Measurements from ENCODE around the gene ADGRG4.
"Not testable (repeated sequence)": the region's sequence is repeated elsewhere in the genome, so short reads cannot be mapped to it uniquely, and the experiment has no call there.

Gene ADGRG4

GRCh38 chrX:136272325-136272724 lies 28.4 kb upstream of the ADGRG4 start:
- no peaks in the 10 kb centered on the region for H3K9me3 Mint-ChIP-seq (ENCODE audit: low read depth)
- no peak overlapping the region for H3K4me3 Mint-ChIP-seq
- no peaks in the 10 kb centered on the region for H3K4me1 Mint-ChIP-seq (ENCODE audit: low read depth)
- H3K27ac Mint-ChIP-seq: no peak overlapping the region
- no peaks in the 10 kb centered on the region for H3K36me3 Mint-ChIP-seq
- H3K27me3 Mint-ChIP-seq: no peaks in the 10 kb centered on the region

DNA sequence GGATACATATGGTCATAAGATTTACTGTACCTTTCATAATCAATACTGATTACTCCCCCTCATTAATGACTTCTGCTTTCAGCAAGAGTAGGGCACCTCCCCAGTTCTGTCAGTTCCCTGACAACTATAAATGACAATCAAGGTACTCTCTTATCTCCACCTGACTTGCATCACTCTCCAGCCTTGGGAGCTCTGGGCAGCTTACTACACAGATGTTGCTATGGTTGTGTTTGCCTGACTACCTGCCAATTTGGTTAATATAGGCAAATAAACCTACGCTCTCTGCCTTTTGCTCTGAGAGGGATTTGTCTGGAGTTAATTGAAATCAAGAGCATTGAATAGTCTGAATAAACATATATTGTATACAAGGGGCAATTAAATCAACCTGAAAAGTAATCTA lies 26.8 kb upstream of the ADGRG4 start:
- H3K4me3 Mint-ChIP-seq: no peak overlapping the region
- no peaks in the 10 kb centered on the region for H3K9me3 Mint-ChIP-seq (ENCODE audit: low read depth)
- H3K4me1 Mint-ChIP-seq (ENCODE audit: low read depth): no peaks in the 10 kb centered on the region
- no peaks in the 10 kb centered on the region for H3K27me3 Mint-ChIP-seq
- H3K36me3 Mint-ChIP-seq: no peaks in the 10 kb centered on the region
- H3K27ac Mint-ChIP-seq: no peak overlapping the region

DNA sequence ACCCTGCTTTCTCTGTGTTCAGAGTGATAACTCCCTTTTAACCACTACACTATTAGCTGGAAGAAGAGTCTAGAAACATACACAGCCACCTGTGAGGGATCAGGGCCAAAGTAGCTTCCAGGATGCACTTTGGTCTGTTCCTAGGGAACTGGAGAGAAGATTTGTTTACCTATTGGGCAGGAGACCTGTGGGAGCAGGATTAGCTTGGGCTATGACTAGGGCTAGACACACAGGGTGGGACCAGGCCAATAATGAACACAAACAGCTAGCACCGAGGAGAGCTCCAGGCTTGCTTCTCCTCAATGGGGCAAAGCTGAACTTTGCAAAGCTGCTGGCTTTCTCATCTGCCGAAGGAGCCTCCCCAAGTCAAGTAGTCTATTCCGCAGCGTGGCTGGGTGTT lies 25.2 kb upstream of the ADGRG4 start:
- Mint-ChIP-seq H3K27ac (no peak overlapping the region), H3K4me3 (no peak overlapping the region), H3K9me3 (ENCODE audit: low read depth) (no peaks in the 10 kb centered on the region), H3K36me3 (no peaks in the 10 kb centered on the region), H3K4me1 (ENCODE audit: low read depth) (no peaks in the 10 kb centered on the region), H3K27me3 (no peaks in the 10 kb centered on the region)

DNA sequence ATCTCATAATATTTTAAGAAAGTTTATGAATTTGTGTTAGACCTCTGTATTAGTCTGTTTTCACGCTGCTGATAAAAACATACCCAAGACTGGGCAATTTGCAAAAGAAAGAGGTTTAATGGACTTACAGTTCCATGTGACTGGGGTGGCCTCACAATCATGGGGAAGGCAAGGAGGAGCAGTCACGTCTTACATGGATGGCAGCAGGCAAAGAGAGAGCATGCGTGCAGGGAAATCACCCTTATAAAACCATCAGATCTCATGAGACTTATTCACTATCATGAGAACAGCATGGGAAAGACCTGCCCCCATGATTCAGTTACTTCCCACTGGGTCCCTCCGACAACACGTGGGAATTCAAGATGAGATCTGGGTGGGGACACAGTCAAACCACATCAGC lies 14.4 kb upstream of the ADGRG4 start:
- H3K4me1 Mint-ChIP-seq (ENCODE audit: low read depth); H3K36me3 Mint-ChIP-seq; H3K27ac Mint-ChIP-seq; H3K27me3 Mint-ChIP-seq; H3K9me3 Mint-ChIP-seq (ENCODE audit: low read depth); H3K4me3 Mint-ChIP-seq: not testable (repeated sequence)

GRCh38 chrX:136291824-136292223 lies 8.9 kb upstream of the ADGRG4 start:
- Mint-ChIP-seq H3K9me3 (ENCODE audit: low read depth) (no peaks in the 10 kb centered on the region), H3K27me3 (no peaks in the 10 kb centered on the region), H3K27ac (no peak overlapping the region), H3K36me3 (no peaks in the 10 kb centered on the region), H3K4me1 (ENCODE audit: low read depth) (no peaks in the 10 kb centered on the region), H3K4me3 (no peak overlapping the region)

GRCh38 chrX:136292656-136293055 lies 8.1 kb upstream of the ADGRG4 start:
- H3K4me1 Mint-ChIP-seq (ENCODE audit: low read depth): no peaks in the 10 kb centered on the region
- H3K4me3 Mint-ChIP-seq: no peak overlapping the region
- H3K27ac Mint-ChIP-seq: no peak overlapping the region
- no peaks in the 10 kb centered on the region for H3K9me3 Mint-ChIP-seq (ENCODE audit: low read depth)
- H3K27me3 Mint-ChIP-seq: no peaks in the 10 kb centered on the region
- no peaks in the 10 kb centered on the region for H3K36me3 Mint-ChIP-seq

DNA sequence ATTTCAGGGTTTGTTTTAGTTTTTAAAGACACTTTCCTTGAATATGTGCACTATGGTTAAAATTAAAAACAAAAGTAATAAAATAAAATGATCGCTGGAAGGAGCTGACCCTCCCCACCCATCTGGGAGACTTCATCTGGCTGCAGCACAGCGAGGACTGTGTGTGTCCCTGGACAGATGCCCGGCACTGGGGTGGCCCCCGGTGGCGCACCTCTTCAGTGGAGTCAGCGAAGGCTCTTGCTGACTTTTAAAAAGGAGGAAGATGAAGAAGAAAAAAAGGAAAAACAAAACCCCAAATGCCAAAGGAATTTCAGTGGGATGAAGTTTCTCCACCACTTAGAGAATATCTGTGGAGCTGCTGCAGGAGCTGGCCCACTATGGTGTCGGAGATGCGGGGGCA lies 5.4 kb upstream of the ADGRG4 start:
- no peaks in the 10 kb centered on the region for H3K9me3 Mint-ChIP-seq (ENCODE audit: low read depth)
- no peaks in the 10 kb centered on the region for H3K36me3 Mint-ChIP-seq
- no peaks in the 10 kb centered on the region for H3K4me1 Mint-ChIP-seq (ENCODE audit: low read depth)
- no peak overlapping the region for H3K27ac Mint-ChIP-seq
- H3K27me3 Mint-ChIP-seq: no peaks in the 10 kb centered on the region
- no peak overlapping the region for H3K4me3 Mint-ChIP-seq

DNA sequence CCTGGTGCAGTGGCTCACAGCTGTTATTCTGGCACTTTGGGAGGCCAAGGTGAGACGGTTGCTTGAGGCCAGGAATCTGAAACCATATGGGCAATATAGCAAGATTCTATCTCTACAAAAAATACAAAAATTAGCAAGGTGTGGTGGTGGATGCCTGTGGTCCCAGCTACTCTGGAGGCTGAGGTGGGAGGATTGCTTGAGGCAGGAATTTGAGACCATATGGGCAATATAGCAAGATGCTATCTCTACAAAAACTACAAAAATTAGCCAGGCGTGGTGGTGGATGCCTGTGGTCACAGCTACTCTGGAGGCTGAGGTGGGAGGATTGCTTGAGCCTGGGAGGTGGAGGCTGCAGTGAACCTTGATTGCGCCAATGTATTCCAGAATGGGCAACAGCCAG lies 2.3 kb downstream of the ADGRG4 start:
- Mint-ChIP-seq H3K9me3 (ENCODE audit: low read depth) (no peaks in the 10 kb centered on the region), H3K27me3 (peaks cover 1% of the 10 kb centered on the region), H3K36me3 (no peaks in the 10 kb centered on the region), H3K4me3 (no peak overlapping the region), H3K27ac (no peak overlapping the region), H3K4me1 (ENCODE audit: low read depth) (no peaks in the 10 kb centered on the region)

DNA sequence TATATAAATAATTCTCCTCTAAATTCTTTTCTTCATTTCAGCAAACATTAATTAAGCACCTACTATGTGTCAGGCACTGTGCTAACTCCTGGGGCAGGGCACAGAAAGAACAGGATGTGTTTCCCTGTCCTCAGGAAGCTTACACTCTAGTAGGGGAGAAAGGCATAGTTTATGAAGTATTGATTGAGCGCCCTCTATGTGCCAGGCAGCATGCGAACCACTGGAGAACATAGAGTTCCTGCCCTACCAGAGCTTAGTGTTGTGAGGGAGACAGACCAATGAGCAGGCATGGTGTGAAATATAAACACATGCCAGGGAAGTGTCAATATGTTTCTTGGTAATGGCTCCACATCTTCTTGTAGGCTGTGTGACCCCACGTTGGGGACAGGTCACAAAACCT lies 3.7 kb downstream of the ADGRG4 start:
- H3K9me3 Mint-ChIP-seq (ENCODE audit: low read depth): no peaks in the 10 kb centered on the region
- peaks cover 1% of the 10 kb centered on the region for H3K27me3 Mint-ChIP-seq
- no peaks in the 10 kb centered on the region for H3K36me3 Mint-ChIP-seq
- no peaks in the 10 kb centered on the region for H3K4me1 Mint-ChIP-seq (ENCODE audit: low read depth)
- no peak overlapping the region for H3K4me3 Mint-ChIP-seq
- H3K27ac Mint-ChIP-seq: no peak overlapping the region

- no peaks in the 10 kb centered on the region for H3K9me3 Mint-ChIP-seq (ENCODE audit: low read depth)
- H3K36me3 Mint-ChIP-seq: no peaks in the 10 kb centered on the region
- no peak overlapping the region for H3K4me3 Mint-ChIP-seq
- no peaks in the 10 kb centered on the region for H3K4me1 Mint-ChIP-seq (ENCODE audit: low read depth)
- H3K27me3 Mint-ChIP-seq: peaks cover 2% of the 10 kb centered on the region
- no peak overlapping the region for H3K27ac Mint-ChIP-seq
Measured at GRCh38 chrX:136306182-136306581, 5.4 kb downstream of the ADGRG4 start.

GRCh38 chrX:136307471-136307870 lies 6.7 kb downstream of the ADGRG4 start:
- Mint-ChIP-seq H3K4me1 (ENCODE audit: low read depth) (no peaks in the 10 kb centered on the region), H3K27ac (no peak overlapping the region), H3K4me3 (no peak overlapping the region), H3K9me3 (ENCODE audit: low read depth) (no peaks in the 10 kb centered on the region), H3K27me3 (peaks cover 2% of the 10 kb centered on the region), H3K36me3 (no peaks in the 10 kb centered on the region)

GRCh38 chrX:136310411-136310810 lies 9.6 kb downstream of the ADGRG4 start:
- Mint-ChIP-seq H3K27me3 (peaks cover 2% of the 10 kb centered on the region), H3K27ac (no peak overlapping the region), H3K4me1 (ENCODE audit: low read depth) (no peaks in the 10 kb centered on the region), H3K36me3 (peaks cover 2% of the 10 kb centered on the region), H3K9me3 (ENCODE audit: low read depth) (no peaks in the 10 kb centered on the region), H3K4me3 (no peak overlapping the region)

GRCh38 chrX:136318156-136318555 lies 17.4 kb downstream of the ADGRG4 start:
- Mint-ChIP-seq H3K9me3 (ENCODE audit: low read depth) (no peaks in the 10 kb centered on the region), H3K4me1 (ENCODE audit: low read depth) (no peaks in the 10 kb centered on the region), H3K27ac (no peak overlapping the region), H3K36me3 (no peaks in the 10 kb centered on the region), H3K27me3 (no peaks in the 10 kb centered on the region), H3K4me3 (no peak overlapping the region)

GRCh38 chrX:136318895-136319597 lies 18.3 kb downstream of the ADGRG4 start:
- Mint-ChIP-seq H3K27me3 (no peaks in the 10 kb centered on the region), H3K27ac (no peak overlapping the region), H3K4me1 (ENCODE audit: low read depth) (no peaks in the 10 kb centered on the region), H3K9me3 (ENCODE audit: low read depth) (no peaks in the 10 kb centered on the region), H3K36me3 (no peaks in the 10 kb centered on the region), H3K4me3 (no peak overlapping the region)

- Mint-ChIP-seq H3K9me3 (ENCODE audit: low read depth) (no peaks in the 10 kb centered on the region), H3K4me1 (ENCODE audit: low read depth) (no peaks in the 10 kb centered on the region), H3K36me3 (no peaks in the 10 kb centered on the region), H3K27me3 (no peaks in the 10 kb centered on the region), H3K27ac (no peak overlapping the region), H3K4me3 (no peak overlapping the region)
Measured at GRCh38 chrX:136319600-136319999, 18.8 kb downstream of the ADGRG4 start.

- Mint-ChIP-seq H3K27ac (no peak overlapping the region), H3K4me1 (ENCODE audit: low read depth) (no peaks in the 10 kb centered on the region), H3K9me3 (ENCODE audit: low read depth) (no peaks in the 10 kb centered on the region), H3K36me3 (no peaks in the 10 kb centered on the region), H3K27me3 (no peaks in the 10 kb centered on the region), H3K4me3 (no peak overlapping the region)
Measured at GRCh38 chrX:136321532-136321931, 20.8 kb downstream of the ADGRG4 start.

Data from activated naive CD8-positive, alpha-beta T cell (primary cell).